Body of pancreas (tissue), 4 donors: Measurements from ENCODE around the gene KIRREL3. TPM values are rescaled to one million over a fixed set of nuclear protein-coding genes. Genes with fewer than 3 reads are reported as not detected.

Experiments used
- ATAC-seq: fragments of 150-250 bp; one replicate; pipeline ENCODE4 v1.9.1; 2016
- DNase-seq, 4 donors: peaks; one replicate each; pipeline ENCODE4 v3.0.0-alpha.2; 2019
- H3K27ac ChIP-seq, 4 donors: fragments of 200-600 bp; sonication (generic); 1 replicate in 3 of 4; 2 replicates in 1 of 4; pipeline versions ENCODE4 v1.5.1 to v1.6.1; 2016 to 2019; ENCODE audit warnings: mild to moderate bottlenecking in 1 of 4, mixed read lengths in 1 of 4, moderate library complexity in 1 of 4
- H3K27me3 ChIP-seq, 2 donors: fragments of 200-600 bp; sonication (generic); one replicate each; pipeline ENCODE4 v1.6.0; 2016; ENCODE audit warnings: mild to moderate bottlenecking in 1 of 2
- H3K36me3 ChIP-seq, 2 donors: fragments of 200-600 bp; sonication (generic); replicated peaks in 1 of 2; 2 replicates each; pipeline ENCODE4 v1.5.1; 2016; ENCODE audit warnings: low read depth in 2 of 2; ENCODE audit not compliant: insufficient read depth in 1 of 2
- H3K4me1 ChIP-seq: fragments of 200-600 bp; sonication (generic); one replicate; pipeline ENCODE4 v1.6.0; 2016
- H3K4me3 ChIP-seq, 2 donors: fragments of 200-600 bp; sonication (generic); 1 replicate in 1 of 2; 2 replicates in 1 of 2; pipeline ENCODE4 v1.5.1; 2016 to 2019
- H3K9me3 ChIP-seq, 3 donors: fragments of 200-600 bp; sonication (generic); 1 replicate in 2 of 3; 2 replicates in 1 of 3; pipeline ENCODE4 v1.5.1; 2016
- CTCF ChIP-seq, 7 experiments: fragments of 450-650 bp in 4 of 7; fragments of 200-600 bp in 3 of 7; sonication (generic) in 3 of 7; IDR thresholded peaks; one replicate each; pipeline ENCODE4 v1.5.1; 2016 to 2019; ENCODE audit warnings: antibody characterized with exemption in 7 of 7
- POLR2A ChIP-seq, 3 donors: fragments of 450-650 bp; IDR thresholded peaks; one replicate each; pipeline ENCODE4 v1.6.1; 2016; ENCODE audit warnings: antibody characterized with exemption in 3 of 3, mild to moderate bottlenecking in 2 of 3
- WGBS, 2 donors: methylation state at CpG; one replicate each; pipeline ENCODE4 v1.1.5; 2017; 5-methylcytosine and 5-hydroxymethylcytosine counted together
- intact Hi-C: fragments of 100-400 bp; cut with DNase I; formaldehyde crosslinking; loops from one replicate; pipeline ENCODE4 v1.15.1; 2023
- total RNA-seq, 2 donors: library from RNA; depleted of rRNA; stranded (reverse); fragments of >200 nt; gene quantifications; one replicate each; pipeline ENCODE4 v1.1.0, GENCODE V29; 2016

The KIRREL3 gene
- total RNA-seq, 2 donors from 2014 or later: 0.26 TPM; not detected in 1

- H3K4me1 ChIP-seq: no peaks in the 10 kb centered on the region
- no peaks in the 10 kb centered on the region for H3K36me3 ChIP-seq
- no peak overlapping the region for H3K4me3 ChIP-seq
- H3K27me3 ChIP-seq: no peaks in the 10 kb centered on the region
- ATAC-seq: no peak
- DNase-seq: no peak
- TF ChIP-seq POLR2A (IDR thresholded peaks at IDR 0.05) (no peak), CTCF (IDR thresholded peaks at IDR 0.05) (no peak)
- intact Hi-C loops: no loop called here
- H3K27ac ChIP-seq: no peak overlapping the region
- WGBS, 2 donors: 69 to 73% methylated on average over 4 of the region's 4 CpGs
- no peaks in the 10 kb centered on the region for H3K9me3 ChIP-seq
Observed at GRCh38 chr11:126613272-126613671, 387.3 kb downstream of the KIRREL3 start.

- 72 to 82% methylated on average over 8 of the region's 8 CpGs for WGBS, 2 donors
- Histone ChIP-seq H3K4me1 (no peaks in the 10 kb centered on the region), H3K27ac (no peak overlapping the region), H3K27me3 (no peaks in the 10 kb centered on the region), H3K9me3 (no peaks in the 10 kb centered on the region), H3K4me3 (no peak overlapping the region), H3K36me3 (no peaks in the 10 kb centered on the region)
- TF ChIP-seq CTCF (IDR thresholded peaks at IDR 0.05): no peak
- no peak for TF ChIP-seq POLR2A (IDR thresholded peaks at IDR 0.05)
- DNase-seq: no peak
- intact Hi-C loops: no loop called here
- ATAC-seq: no peak
Observed at GRCh38 chr11:126612671-126613070, 387.9 kb downstream of the KIRREL3 start.

- WGBS, 2 donors: 57 to 64% methylated on average over 7 to 8 of the region's 8 CpGs
- intact Hi-C loops: no loop called here
- H3K4me1 ChIP-seq: peaks cover 7% of the 10 kb centered on the region
Observed at GRCh38 chr11:126611438-126611837, 389.1 kb downstream of the KIRREL3 start.

GRCh38 chr11:126608658-126609057, 391.9 kb downstream of the KIRREL3 start:
- no peak for DNase-seq
- no peak for ATAC-seq
- Histone ChIP-seq H3K4me3 (no peak overlapping the region), H3K9me3 (no peaks in the 10 kb centered on the region), H3K36me3 (no peaks in the 10 kb centered on the region), H3K4me1 (peaks cover 7% of the 10 kb centered on the region), H3K27me3 (peaks cover 0 to 4% of the 10 kb centered on the region in 2 donors), H3K27ac (no peak overlapping the region)
- intact Hi-C loops: loop anchor here (5.0 kb wide), 1 partner anchor 384 kb away; no protein-coding TSS in a partner anchor
- WGBS, 2 donors: 65 to 69% methylated on average over 1 of the region's 1 CpG
- TF ChIP-seq CTCF (IDR thresholded peaks at IDR 0.05): no peak
- no peak for TF ChIP-seq POLR2A (IDR thresholded peaks at IDR 0.05)

More at GRCh38 chr11:126611438-126611837, 389.1 kb downstream of the KIRREL3 start:
- DNase-seq: no peak
- Histone ChIP-seq H3K4me3 (no peak overlapping the region), H3K9me3 (no peaks in the 10 kb centered on the region), H3K27me3 (peaks cover 0 to 4% of the 10 kb centered on the region in 2 donors), H3K36me3 (no peaks in the 10 kb centered on the region), H3K27ac (no peak overlapping the region)
- TF ChIP-seq POLR2A (IDR thresholded peaks at IDR 0.05) (no peak), CTCF (IDR thresholded peaks at IDR 0.05) (no peak)
- ATAC-seq: no peak
